Effector CD8-positive, alpha-beta T cell (primary cell): ENCODE data around the gene GPC5.
"Not testable (repeated sequence)": the region's sequence is repeated elsewhere in the genome, so short reads cannot be mapped to it uniquely, and the experiment has no call there.

Experiments used
- DNase-seq: peaks from one replicate; lab custom pipeline; 2025; lab: John Stamatoyannopoulos, UW

GPC5 gene

GRCh38 chr13:91368676-91369440 is 29.6 kb upstream of the GPC5 start:
- no peak for DNase-seq

DNA sequence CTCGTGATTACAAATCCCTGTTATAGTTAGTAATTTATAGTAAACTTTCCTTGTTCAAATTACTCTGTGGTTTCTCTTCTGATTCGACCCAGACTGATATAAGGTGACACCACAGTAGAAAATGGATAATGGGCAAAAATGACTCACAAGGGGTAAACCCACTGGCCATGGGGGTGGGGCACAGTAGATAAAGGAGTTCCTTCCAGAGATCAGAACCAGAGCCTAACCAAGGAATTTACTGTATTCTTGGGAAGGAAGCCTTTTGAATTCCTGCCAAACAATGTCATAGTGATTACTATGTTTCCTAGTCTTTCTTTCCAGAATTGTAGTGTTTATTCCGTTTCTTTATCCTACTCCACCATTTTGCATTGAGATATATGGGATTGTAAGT is 29.0 kb upstream of the GPC5 start:
- no peak for DNase-seq

DNA sequence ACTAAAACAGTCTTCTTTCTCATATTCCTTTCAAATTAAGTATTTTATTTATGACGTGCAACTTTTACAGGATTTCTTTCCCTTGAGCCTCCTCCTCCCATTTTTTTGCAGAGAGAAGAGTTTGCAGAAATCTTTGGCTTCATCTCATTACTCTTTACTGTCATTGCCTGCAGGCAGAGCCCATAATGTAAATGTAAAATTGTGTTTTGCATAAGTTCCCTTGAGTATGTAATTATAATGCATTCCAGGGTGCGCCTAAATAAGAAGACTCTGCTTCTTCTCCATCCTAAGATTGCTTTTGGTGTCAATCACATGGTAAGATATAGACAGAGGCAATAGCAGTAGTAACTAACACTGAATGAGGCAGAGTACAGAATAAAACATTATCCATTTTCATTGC is 27.9 kb upstream of the GPC5 start:
- DNase-seq: no peak

DNA sequence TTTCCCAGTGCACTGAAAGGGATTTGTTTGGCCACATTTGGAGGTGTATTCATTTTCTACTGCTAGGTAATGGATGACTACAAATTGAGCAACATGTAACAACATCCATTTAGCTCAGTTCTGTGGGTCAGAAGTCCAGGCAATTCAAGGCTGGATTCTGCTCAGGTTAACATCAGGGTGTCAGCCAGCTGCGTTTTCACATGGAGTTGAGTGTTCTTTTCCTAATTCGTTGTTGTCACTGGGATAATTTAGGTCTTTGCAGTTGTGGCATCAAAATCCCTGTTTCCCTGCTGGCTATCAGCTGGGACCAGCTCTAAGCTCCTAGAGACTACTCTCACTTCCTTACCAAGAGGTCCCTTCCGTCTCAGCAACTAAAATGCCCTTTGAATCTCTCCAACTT is 25.5 kb upstream of the GPC5 start:
- no peak for DNase-seq

DNA sequence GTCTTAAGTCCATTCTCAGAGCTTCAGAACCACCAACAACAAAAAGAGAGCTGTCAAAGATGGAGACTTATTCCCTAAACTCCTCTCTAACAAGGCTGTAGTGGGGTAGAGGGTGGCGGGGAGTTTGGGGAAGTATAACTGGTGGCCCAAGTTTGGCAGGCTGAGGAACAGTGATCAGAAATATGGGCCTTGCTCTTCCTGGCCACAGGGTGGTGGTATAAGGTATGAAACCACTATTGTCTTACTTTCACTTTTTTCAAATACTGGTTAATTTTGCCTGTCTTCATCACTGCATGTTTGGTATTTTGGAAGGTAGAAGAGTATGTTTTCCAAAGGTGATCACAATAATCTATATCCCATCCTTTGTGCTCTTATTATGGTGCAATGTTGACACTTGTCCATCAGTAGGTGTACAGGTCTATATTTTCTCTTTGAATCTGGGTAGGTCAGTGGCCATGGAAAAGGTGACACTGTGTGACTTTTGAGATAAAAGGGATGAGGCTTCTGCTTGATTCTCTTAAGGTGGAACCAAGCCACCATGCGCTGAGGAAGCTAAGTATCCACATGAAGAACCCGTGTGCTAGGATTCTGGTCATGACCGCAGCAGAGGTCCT is 23.2 kb upstream of the GPC5 start:
- DNase-seq: no peak

GRCh38 chr13:91381371-91381770 is 17.1 kb upstream of the GPC5 start:
- DNase-seq: no peak

DNA sequence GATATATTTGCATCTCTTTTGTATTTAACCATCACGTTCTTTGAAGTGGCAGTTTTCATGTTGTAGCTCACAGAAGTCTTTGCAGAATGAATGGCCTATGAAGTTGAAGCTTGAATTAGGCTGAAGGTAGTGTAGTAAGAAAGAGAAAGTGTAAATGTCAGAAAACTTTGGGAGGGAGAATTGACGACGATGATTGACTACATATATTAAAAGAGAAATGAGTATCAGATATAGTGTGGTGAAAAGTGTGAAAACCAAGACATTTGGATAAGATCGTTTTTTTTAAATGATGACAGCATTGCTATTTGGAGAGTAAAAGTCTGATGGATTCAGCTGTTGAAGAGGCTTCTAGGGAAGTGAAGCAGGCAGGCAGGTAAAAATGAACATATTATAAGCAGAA is 14.6 kb upstream of the GPC5 start:
- no peak for DNase-seq

GRCh38 chr13:91384896-91385295 is 13.5 kb upstream of the GPC5 start:
- DNase-seq: no peak

DNA sequence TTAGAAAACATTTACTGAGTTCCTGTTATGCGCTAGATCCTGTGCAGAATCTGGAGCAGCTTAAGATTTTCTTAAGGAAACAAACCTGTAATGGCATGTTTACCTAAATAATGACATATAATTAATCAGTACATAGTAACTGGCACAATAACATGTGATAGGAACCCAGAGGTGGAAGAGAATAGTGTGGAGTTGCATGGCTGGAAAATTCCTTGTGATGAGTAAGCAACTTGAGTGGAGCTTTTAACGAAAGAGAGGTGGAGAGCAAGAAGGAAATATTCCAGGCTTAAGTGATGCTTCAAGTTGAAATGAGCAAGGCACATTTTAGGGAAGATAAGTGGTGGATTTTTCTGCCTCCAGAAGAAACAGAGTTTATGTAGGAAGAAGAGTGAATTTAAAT is 9.2 kb upstream of the GPC5 start:
- no peak for DNase-seq

DNA sequence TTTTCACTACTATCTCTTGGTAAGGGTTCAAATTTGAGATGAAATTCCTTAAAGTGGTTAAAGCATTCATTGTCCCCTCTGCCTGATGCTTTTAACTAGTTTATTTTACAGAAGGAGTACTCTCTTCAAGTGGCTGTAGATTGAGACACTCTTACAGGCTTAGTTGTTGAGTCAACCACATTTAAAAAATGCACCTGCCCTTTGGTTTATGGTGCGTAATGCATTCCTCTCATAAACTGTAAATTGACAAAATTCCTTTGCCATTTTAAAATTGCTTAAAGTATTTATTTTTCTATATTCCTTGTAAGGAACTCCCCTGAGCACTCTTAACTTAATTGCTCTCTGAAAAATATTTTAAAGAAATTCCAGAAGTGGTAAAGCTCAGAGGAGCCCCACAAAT is 826 bp upstream of the GPC5 start:
- DNase-seq: no peak

- DNase-seq: no peak
Measured at GRCh38 chr13:91399189-91400062, 1.0 kb downstream of the GPC5 start.

GRCh38 chr13:91400063-91400399 is 1.6 kb downstream of the GPC5 start:
- DNase-seq: no peak

GRCh38 chr13:91400671-91401070 is 2.2 kb downstream of the GPC5 start:
- DNase-seq: no peak

GRCh38 chr13:91401920-91402319 is 3.5 kb downstream of the GPC5 start:
- no peak for DNase-seq

DNA sequence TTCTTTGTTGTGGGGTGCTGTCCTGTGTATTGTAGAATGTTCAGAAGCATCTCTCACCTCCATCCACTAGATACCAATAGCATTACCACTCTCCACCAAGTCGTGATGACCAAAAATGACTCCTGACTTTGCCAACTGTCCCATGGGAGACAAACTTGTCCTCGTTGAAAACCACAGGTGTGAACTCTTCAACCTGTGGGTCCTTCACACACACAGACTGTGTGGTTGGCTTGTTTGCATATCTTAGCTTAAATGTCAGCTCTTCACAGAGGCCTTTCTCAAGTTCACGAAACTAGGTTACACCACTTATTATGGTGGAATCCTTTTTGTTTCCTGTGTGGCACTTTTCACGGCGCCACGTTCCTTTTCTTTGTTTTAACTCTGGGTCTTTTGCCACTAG is 6.8 kb downstream of the GPC5 start:
- DNase-seq: no peak

DNA sequence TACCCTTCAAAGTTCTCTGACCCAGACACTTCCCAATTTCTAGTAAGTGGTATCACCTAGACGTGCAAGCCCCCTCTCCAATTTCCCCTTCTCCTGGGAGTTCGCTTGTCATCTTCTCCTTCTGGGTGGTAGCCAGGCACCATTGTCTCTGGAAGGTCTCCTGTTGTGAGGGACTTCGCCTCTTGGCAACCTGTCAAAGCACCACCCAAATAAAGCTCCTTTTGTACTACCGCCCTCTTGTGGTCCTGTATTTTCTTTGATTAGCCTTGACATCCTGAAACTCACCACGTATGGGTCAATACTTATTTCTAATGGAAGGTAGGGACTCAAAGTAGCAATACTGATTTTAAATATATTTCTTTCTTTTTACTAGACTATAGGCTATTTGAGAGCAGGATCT is 8.2 kb downstream of the GPC5 start:
- DNase-seq: no peak

GRCh38 chr13:91408971-91409370 is 10.6 kb downstream of the GPC5 start:
- no peak for DNase-seq

DNA sequence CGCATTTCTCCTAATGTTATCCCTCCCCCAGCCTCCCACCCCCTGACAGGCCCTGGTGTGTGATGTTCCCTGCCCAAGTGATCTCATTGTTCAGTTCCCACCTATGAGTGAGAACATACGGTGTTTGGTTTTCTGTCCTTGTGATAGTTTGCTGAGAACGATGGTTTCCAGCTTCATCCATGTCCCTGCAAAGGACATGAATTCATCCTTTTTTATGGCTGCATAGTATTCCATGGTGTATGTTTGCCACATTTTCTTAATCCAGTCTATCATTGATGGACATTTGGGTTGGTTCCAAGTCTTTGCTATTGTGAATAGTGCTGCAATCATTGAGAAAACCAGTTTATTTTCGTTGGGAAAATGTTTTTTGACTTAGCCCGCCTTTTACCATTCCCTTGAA is 18.2 kb downstream of the GPC5 start:
- not testable (repeated sequence) for DNase-seq

GRCh38 chr13:91417660-91418325 is 19.4 kb downstream of the GPC5 start:
- no peak for DNase-seq

- no peak for DNase-seq
Measured at GRCh38 chr13:91426913-91427312, 28.5 kb downstream of the GPC5 start.

DNA sequence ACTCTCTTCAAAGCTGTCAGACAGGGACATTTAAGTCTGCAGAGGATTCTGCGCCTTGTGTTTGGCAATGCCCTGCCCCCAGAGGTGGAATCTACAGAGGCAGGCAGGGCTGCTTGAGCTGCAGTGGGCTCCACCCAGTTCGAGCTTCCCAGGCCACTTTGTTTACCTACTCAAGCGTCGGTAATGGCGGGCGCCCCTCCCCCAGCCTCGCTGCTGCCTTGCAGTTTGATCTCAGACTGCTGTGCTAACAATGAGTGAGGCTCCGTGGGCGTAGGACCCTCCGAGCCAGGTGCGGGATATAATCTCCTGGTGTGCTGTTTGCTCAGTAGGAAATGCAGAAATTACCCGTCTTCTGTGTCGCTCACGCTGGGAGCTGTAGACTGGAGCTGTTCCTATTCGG is 40.3 kb downstream of the GPC5 start:
- DNase-seq: not testable (repeated sequence)

GRCh38 chr13:91450913-91451312 is 52.5 kb downstream of the GPC5 start:
- no peak for DNase-seq

DNA sequence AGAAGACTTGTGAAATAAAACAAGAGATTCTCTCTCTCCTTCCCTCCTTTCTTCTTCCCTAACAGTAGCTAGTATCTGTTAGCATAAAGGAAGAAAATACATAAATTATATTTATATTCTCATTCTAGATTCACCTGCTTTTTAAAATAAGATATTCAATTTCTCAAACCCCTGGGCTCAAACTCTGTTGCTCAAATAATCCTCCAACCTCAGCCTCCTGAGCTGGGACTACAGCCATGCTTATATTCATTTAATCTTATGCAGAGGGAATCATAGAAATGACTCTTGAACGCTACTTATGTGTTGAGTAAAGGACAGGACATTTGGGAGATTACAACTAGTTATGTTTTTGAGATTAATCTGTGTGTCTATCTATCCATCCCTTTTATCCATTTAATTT is 56.2 kb downstream of the GPC5 start:
- no peak for DNase-seq
